Astrocyte of the spinal cord (primary cell): ENCODE measurements around the gene ROBO2.

Experiments used
- DNase-seq: peaks from one replicate; pipeline ENCODE4 v3.0.0; 2011; ENCODE audit warnings: low read depth, low spot score
- H3K4me3 ChIP-seq: 2 replicates; pipeline ENCODE4 v1.5.1; 2011; ENCODE audit warnings: low read depth, mild to moderate bottlenecking, low read length, moderate library complexity
- CTCF ChIP-seq: IDR thresholded peaks from 2 replicates; pipeline ENCODE4 v1.5.1; 2012; ENCODE audit warnings: low read depth, mild to moderate bottlenecking, low read length, inconsistent platforms
- in situ Hi-C: cut with HindIII; loops from 2 replicates; pipeline ENCODE4 v1.10.0; 2017; ENCODE audit warnings: low sequenced_read_pairs

The ROBO2 gene

DNA sequence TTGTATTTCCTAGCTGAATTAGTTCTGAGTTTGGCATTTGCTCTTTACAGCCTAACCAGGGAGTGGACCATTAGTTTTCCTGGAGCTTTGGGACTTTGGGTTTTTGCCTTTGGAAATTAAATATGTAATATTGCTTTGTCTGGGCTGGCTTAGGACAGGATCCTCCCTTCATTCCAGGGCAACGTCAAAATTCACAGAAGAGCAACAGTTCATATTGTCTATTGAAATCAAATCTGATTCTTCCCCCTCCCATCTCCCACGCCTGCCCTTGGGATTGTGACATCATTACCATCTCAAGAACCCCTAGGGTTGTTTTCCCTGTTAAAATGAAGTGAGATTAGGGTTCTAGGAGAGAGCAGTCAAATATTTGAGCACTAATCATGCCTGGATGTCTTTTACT, 194.1 kb downstream of the ROBO2 start:
- in situ Hi-C loops: no loop called here
- DNase-seq: no peak
- no peak for TF ChIP-seq CTCF
- no peak overlapping the region for H3K4me3 ChIP-seq

DNA sequence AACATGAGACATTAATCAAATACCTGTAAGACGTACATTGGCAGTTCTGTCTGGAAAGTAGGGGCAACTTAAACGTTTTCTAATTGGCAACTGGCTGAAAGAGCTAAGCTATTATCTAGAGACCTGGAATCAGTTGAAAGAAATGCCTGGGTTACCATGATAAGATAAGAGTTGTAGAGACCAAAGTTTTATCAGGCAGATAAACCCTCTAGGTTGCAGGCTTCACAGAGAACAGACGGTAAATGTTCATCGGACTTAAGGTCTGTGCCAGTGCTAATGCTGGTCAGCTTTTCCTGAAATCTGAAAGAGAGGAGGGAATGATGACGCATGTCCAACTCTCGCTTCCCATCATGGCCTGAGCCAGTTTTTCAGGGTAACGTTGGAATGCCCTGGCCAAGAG, 196.2 kb downstream of the ROBO2 start:
- no peak overlapping the region for H3K4me3 ChIP-seq
- in situ Hi-C loops: no loop called here
- no peak for DNase-seq
- TF ChIP-seq CTCF: no peak

- no peak for DNase-seq
- in situ Hi-C loops: no loop called here
- no peak overlapping the region for H3K4me3 ChIP-seq
- no peak for TF ChIP-seq CTCF
Measured at GRCh38 chr3:77240072-77240650, 200.3 kb downstream of the ROBO2 start.

- no peak overlapping the region for H3K4me3 ChIP-seq
- in situ Hi-C loops: no loop called here
- TF ChIP-seq CTCF: no peak
- no peak for DNase-seq
Measured at GRCh38 chr3:77242371-77242770, 202.5 kb downstream of the ROBO2 start.

- TF ChIP-seq CTCF: no peak
- DNase-seq: no peak
- in situ Hi-C loops: no loop called here
- H3K4me3 ChIP-seq: no peak overlapping the region
Measured at GRCh38 chr3:77244981-77245380, 205.1 kb downstream of the ROBO2 start.

DNA sequence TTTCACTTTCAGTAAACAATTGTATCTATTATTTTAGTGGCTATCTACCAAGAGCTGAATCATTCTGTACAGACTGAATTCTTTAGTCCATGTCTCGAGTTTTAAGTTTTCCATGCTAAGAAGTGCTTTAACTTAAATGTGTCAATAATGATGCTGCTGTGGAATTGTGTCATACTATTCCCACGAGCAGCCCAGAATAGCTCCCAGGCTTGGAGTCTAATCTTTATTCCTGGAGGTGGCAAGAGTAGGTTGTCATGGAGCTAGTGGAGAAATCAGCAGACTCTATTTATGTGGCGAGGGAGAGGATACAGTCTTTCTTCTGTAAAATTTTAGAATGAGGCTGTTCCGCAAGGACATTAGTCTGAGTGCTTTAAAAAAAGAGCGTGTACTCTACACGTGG, 207.2 kb downstream of the ROBO2 start:
- no peak for TF ChIP-seq CTCF
- in situ Hi-C loops: no loop called here
- H3K4me3 ChIP-seq: no peak overlapping the region
- no peak for DNase-seq

- TF ChIP-seq CTCF: no peak
- no peak overlapping the region for H3K4me3 ChIP-seq
- in situ Hi-C loops: no loop called here
- DNase-seq: no peak
Measured at GRCh38 chr3:77247817-77248216, 207.9 kb downstream of the ROBO2 start.
